ENCODE measurements around the gene SH3BGRL.
"Not testable (repeated sequence)": the region's sequence is repeated elsewhere in the genome, so short reads cannot be mapped to it uniquely, and the experiment has no call there.

Gene SH3BGRL

GRCh38 chrX:81316163-81316562 lies 114.3 kb downstream of the SH3BGRL start:
- H3K9me3 ChIP-seq (ENCODE audit: control insufficient read depth, insufficient read depth, low read length): peaks cover 4% of the 10 kb centered on the region
- H3K9ac ChIP-seq (ENCODE audit: low read depth, low read length): no peak overlapping the region
- H3K4me3 ChIP-seq (ENCODE audit: low read depth, low read length): no peak overlapping the region
- no peaks in the 10 kb centered on the region for H3K36me3 ChIP-seq (ENCODE audit: control insufficient read depth, insufficient read depth, low read length)
- no peaks in the 10 kb centered on the region for H3K27me3 ChIP-seq (ENCODE audit: control insufficient read depth, insufficient read depth, low read length)
- no peaks in the 10 kb centered on the region for H3K4me1 ChIP-seq (ENCODE audit: control insufficient read depth, insufficient read depth, low read length)

DNA sequence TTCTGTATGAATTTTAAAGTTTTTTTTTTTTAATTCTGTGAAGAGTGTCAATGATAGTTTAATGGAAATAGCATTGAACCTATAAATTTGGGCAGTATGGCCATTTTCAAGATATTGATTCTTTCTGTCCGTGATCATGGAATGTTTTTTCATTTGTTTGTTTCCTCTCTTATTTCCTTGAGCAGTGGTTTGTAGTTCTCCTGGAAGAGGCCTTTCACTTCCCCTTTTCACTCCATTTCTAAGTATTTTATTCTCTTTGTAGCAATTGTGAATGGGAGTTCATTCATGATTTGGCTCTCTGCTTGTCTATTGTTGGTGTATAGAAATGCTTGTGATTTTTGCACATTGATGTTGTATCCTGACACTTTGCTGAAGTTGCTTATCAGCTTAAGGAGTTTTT lies 129.8 kb downstream of the SH3BGRL start:
- H3K36me3 ChIP-seq (ENCODE audit: control insufficient read depth, insufficient read depth, low read length); H3K9me3 ChIP-seq (ENCODE audit: control insufficient read depth, insufficient read depth, low read length); H3K9ac ChIP-seq (ENCODE audit: low read depth, low read length); H3K27me3 ChIP-seq (ENCODE audit: control insufficient read depth, insufficient read depth, low read length); H3K4me3 ChIP-seq (ENCODE audit: low read depth, low read length); H3K4me1 ChIP-seq (ENCODE audit: control insufficient read depth, insufficient read depth, low read length): not testable (repeated sequence)

- Histone ChIP-seq H3K9ac (ENCODE audit: low read depth, low read length) (no peak overlapping the region), H3K9me3 (ENCODE audit: control insufficient read depth, insufficient read depth, low read length) (no peaks in the 10 kb centered on the region), H3K4me1 (ENCODE audit: control insufficient read depth, insufficient read depth, low read length) (no peaks in the 10 kb centered on the region), H3K4me3 (ENCODE audit: low read depth, low read length) (no peak overlapping the region), H3K36me3 (ENCODE audit: control insufficient read depth, insufficient read depth, low read length) (no peaks in the 10 kb centered on the region), H3K27me3 (ENCODE audit: control insufficient read depth, insufficient read depth, low read length) (no peaks in the 10 kb centered on the region)
Measured at GRCh38 chrX:81336455-81337152, 134.7 kb downstream of the SH3BGRL start.

DNA sequence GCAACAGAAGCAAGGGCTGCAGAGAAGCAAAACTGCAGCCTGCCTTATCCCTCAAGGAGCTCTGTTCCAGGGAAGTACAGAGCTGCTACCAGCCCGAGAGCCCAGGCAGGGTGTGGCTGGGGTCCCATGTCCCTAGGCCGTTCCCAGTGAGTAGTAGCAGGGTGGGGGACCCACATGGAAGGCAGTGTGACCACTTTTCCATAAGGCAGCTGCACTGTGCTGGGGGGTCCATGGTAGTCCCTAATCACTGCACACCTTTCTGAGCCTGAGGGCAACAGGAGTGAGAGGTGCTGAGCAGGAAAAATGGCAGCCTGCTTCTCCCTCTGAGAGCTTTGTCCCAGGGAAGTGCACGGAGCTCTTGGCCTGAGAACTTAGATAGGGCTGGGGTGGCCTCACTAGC lies 135.9 kb downstream of the SH3BGRL start:
- Histone ChIP-seq H3K27me3 (ENCODE audit: control insufficient read depth, insufficient read depth, low read length) (no peaks in the 10 kb centered on the region), H3K4me3 (ENCODE audit: low read depth, low read length) (no peak overlapping the region), H3K4me1 (ENCODE audit: control insufficient read depth, insufficient read depth, low read length) (no peaks in the 10 kb centered on the region), H3K9ac (ENCODE audit: low read depth, low read length) (no peak overlapping the region), H3K36me3 (ENCODE audit: control insufficient read depth, insufficient read depth, low read length) (no peaks in the 10 kb centered on the region), H3K9me3 (ENCODE audit: control insufficient read depth, insufficient read depth, low read length) (no peaks in the 10 kb centered on the region)

DNA sequence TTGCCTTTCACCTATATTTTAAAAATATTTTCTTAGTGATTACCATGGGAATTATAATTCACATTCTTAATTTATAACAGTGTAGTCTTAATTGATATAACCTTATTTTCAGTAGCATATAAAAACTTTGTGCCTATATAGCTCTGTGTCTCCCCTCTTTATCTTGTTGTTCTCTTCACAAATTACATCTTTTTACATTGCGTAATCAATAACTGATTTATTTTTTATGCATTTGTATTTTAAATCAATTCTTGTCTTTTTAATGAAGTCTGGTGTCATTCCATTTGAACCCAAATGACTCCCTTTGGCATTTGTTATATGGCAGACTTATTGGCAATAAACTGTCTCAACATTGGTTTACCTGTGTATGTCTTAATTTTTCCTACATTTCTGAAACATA lies 137.0 kb downstream of the SH3BGRL start:
- H3K9ac ChIP-seq (ENCODE audit: low read depth, low read length): no peak overlapping the region
- no peaks in the 10 kb centered on the region for H3K36me3 ChIP-seq (ENCODE audit: control insufficient read depth, insufficient read depth, low read length)
- no peak overlapping the region for H3K4me3 ChIP-seq (ENCODE audit: low read depth, low read length)
- H3K9me3 ChIP-seq (ENCODE audit: control insufficient read depth, insufficient read depth, low read length): no peaks in the 10 kb centered on the region
- H3K4me1 ChIP-seq (ENCODE audit: control insufficient read depth, insufficient read depth, low read length): no peaks in the 10 kb centered on the region
- H3K27me3 ChIP-seq (ENCODE audit: control insufficient read depth, insufficient read depth, low read length): no peaks in the 10 kb centered on the region

- H3K4me1 ChIP-seq (ENCODE audit: control insufficient read depth, insufficient read depth, low read length): not testable (repeated sequence)
Measured at GRCh38 chrX:81345296-81345695, 143.4 kb downstream of the SH3BGRL start.

More at GRCh38 chrX:81345296-81345695, 143.4 kb downstream of the SH3BGRL start:
- H3K4me3 ChIP-seq (ENCODE audit: low read depth, low read length); H3K9me3 ChIP-seq (ENCODE audit: control insufficient read depth, insufficient read depth, low read length); H3K27me3 ChIP-seq (ENCODE audit: control insufficient read depth, insufficient read depth, low read length); H3K9ac ChIP-seq (ENCODE audit: low read depth, low read length); H3K36me3 ChIP-seq (ENCODE audit: control insufficient read depth, insufficient read depth, low read length): not testable (repeated sequence)

All from iPS-15b (cell line).